HG03135 (cell line): ENCODE data around the gene ACBD5.

ENCODE experiments used
- ATAC-seq: cut with Tn5 transposase; IDR thresholded peaks from one replicate; pipeline ENCODE4 v1.9.1; 2021; ENCODE audit warnings: mild to moderate bottlenecking, moderate library complexity; ENCODE audit not compliant: unreplicated experiment

ACBD5 gene

DNA sequence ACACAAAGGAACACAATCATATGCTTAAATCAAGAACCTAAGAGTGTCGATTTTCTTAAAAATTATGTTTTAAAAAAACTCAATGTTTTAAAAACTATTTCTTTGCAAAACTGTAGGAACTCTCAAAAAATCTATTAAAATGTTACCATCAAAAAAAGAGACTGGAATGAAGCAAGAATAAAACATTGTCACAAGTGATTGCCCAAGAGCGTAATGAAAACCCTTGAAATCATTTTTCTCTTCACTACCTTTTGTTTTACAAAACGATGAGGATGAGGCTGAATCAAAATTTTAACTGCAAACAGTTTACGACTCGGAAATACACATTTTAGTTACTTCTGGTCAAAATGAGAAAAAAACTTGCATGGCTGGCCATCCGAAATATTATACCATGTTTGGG is 87.3 kb downstream of the ACBD5 start:
- no peak for ATAC-seq

DNA sequence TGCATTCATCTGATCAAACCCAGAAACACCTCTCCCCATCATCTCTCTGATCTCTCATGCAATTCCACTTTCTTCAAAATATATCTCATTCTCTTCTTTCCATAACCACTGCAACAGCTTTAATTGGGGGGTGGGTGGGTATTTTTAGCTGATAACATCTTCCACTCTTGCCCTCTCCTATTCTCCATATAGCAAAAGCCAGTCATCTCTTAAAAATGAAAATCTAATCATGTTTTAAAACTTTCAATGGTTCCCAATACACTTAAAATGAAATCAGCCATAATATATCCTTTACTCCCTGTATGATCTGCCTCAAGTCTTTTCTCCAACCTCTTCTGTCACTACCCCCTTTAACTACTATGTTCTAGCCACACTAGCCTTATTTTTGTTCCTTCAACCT is 87.9 kb downstream of the ACBD5 start:
- no peak for ATAC-seq

DNA sequence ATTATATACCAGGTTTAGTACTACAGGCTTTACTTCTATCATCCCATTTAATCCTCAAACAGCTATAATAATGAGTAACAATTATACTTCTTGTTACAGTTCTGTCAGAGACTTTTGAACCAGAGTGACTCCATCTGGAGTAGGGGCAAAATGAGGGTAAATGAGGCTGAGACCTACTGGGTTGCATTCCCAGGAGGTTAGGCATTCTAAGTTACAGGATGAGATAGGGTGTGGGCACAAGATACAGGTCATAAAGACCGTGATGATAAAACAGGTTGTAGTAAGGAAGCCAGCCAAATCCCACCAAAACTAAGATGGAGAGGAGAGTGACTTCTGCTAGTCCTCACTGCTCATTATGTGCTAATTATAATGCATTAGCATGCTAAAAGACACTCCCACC is 90.3 kb downstream of the ACBD5 start:
- no peak for ATAC-seq

DNA sequence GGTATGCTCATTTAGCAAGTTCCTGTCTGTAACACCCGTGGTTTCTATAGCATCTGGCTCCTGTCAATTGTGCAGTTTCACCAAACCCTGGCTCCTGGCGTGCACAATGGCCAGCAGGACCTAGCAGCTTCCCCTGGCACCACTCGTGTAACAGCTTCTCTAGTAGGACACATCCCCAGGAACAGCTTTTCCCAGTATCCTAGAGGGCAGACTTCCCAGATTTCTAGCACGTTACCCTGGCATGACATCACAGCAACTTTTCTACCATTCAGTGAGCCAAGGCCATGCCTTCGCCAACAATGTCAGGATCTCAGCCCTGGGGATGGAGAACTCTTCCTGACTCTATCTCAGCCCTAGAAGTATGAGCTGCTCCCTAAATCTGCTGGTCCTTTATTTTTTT is 92.9 kb downstream of the ACBD5 start:
- ATAC-seq = no peak

DNA sequence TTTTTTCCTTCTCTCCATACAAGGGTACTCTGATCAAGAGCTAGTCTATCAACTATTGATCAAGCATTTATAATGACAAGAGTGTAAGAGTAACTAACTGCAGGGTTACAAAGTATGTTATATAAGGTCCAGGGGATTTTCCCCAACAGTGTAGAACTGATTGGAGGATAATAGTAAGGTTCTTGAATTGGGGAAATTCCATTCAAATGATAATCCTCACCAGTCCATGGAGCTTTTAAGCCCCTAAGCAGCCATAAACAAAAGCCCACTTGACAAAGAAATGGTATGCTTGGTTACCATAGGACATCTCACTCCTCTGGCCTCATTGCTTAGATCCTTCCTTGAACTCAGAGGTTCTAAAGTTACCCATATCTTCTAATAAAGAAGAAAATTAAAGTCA is 94.7 kb downstream of the ACBD5 start:
- ATAC-seq = no peak
